ENCODE data around the gene AFF2. TPM values are rescaled to one million over a fixed set of nuclear protein-coding genes. Genes with fewer than 3 reads are reported as not detected.
"Not testable (repeated sequence)": the region's sequence is repeated elsewhere in the genome, so short reads cannot be mapped to it uniquely, and the experiment has no call there.

Gene AFF2
- total and polyA plus RNA-seq, 4 donors, result 1.2 to 13.0 (median 3.9) TPM

DNA sequence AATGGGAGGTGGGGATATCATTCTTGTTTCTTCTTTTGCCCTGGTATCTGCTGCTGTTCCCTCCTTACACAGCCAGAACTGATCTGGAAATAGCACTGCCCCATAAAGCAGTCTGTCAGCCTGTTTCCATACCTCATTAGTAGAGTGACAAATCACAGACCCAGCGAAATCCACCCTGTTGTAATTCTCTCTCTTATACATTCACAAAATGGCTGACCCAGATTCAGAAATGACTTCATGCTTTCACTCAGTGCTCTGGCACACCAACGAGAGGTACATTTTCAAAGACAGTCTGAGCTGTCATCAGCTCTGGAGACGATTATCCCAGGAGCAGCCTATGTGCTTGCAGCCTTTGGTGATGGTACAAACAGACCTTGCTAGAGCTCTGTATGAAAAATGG, 164.6 kb downstream of the AFF2 start:
- TF ChIP-seq, protein P1, sequence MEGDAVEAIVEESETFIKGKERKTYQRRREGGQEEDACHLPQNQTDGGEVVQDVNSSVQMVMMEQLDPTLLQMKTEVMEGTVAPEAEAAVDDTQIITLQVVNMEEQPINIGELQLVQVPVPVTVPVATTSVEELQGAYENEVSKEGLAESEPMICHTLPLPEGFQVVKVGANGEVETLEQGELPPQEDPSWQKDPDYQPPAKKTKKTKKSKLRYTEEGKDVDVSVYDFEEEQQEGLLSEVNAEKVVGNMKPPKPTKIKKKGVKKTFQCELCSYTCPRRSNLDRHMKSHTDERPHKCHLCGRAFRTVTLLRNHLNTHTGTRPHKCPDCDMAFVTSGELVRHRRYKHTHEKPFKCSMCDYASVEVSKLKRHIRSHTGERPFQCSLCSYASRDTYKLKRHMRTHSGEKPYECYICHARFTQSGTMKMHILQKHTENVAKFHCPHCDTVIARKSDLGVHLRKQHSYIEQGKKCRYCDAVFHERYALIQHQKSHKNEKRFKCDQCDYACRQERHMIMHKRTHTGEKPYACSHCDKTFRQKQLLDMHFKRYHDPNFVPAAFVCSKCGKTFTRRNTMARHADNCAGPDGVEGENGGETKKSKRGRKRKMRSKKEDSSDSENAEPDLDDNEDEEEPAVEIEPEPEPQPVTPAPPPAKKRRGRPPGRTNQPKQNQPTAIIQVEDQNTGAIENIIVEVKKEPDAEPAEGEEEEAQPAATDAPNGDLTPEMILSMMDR (IDR thresholded peaks at IDR 0.05; ENCODE audit: control extremely low read depth, extremely low read depth), result no peak
- WGBS, 2 donors, result 64 to 98% methylated on average over 3 of the region's 3 CpGs
- ATAC-seq (ENCODE audit: insufficient read depth, low FRiP score), result no peak
- H3K27me3 ChIP-seq (ENCODE audit: control insufficient read depth in 3 of 3, insufficient read depth in 3 of 3, low read length in 2 of 3), result no peaks in the 10 kb centered on the region
- no peak overlapping the region for H3K27ac ChIP-seq (ENCODE audit: low read depth in 1 of 2, low read length in 1 of 2)
- H3K9ac ChIP-seq (ENCODE audit: insufficient read depth in 1 of 2, low read length in 2 of 2), result no peak overlapping the region
- H3K9me3 ChIP-seq (ENCODE audit: control insufficient read depth in 4 of 4, insufficient read depth in 3 of 4, low read length in 3 of 4), result peaks cover 0 to 7% (median 3%) of the 10 kb centered on the region in 4 donors
- DNase-seq, result no peak
- no peak overlapping the region for H3K4me3 ChIP-seq
- no peaks in the 10 kb centered on the region for H3K36me3 ChIP-seq (ENCODE audit: control insufficient read depth in 4 of 4, insufficient read depth in 4 of 4, low read length in 4 of 4)
- no peaks in the 10 kb centered on the region for H3K4me1 ChIP-seq (ENCODE audit: control insufficient read depth in 5 of 5, insufficient read depth in 5 of 5, low read length in 5 of 5)

DNA sequence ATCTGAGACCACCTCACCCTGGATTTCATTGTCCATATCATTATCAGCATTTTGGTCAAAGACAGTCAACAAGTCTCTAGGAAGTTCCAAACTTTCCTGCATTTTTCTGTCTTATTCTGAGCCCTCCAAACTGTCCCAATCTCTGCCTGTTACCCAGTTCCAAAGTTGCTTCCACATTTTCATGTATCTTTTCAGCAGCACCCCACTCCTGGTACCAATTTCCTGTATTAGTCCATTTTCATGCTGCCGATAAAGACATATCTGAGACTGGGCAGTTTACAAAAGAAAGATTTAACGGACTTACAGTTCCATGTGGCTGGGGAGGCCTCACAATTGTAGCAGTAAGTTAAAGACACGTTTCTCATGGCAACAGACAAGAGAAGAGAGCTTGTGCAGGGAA, 168.8 kb downstream of the AFF2 start:
- H3K27me3 ChIP-seq (ENCODE audit: control insufficient read depth in 3 of 3, insufficient read depth in 3 of 3, low read length in 2 of 3); H3K4me3 ChIP-seq; DNase-seq; H3K9ac ChIP-seq (ENCODE audit: insufficient read depth in 1 of 2, low read length in 2 of 2); H3K4me1 ChIP-seq (ENCODE audit: control insufficient read depth in 5 of 5, insufficient read depth in 5 of 5, low read length in 5 of 5); H3K9me3 ChIP-seq (ENCODE audit: control insufficient read depth in 4 of 4, insufficient read depth in 3 of 4, low read length in 3 of 4); ATAC-seq (ENCODE audit: insufficient read depth, low FRiP score); H3K27ac ChIP-seq (ENCODE audit: low read depth in 1 of 2, low read length in 1 of 2); H3K36me3 ChIP-seq (ENCODE audit: control insufficient read depth in 4 of 4, insufficient read depth in 4 of 4, low read length in 4 of 4): not testable (repeated sequence)
- WGBS, 2 donors, result 75 to 93% methylated on average over 3 of the region's 3 CpGs

DNA sequence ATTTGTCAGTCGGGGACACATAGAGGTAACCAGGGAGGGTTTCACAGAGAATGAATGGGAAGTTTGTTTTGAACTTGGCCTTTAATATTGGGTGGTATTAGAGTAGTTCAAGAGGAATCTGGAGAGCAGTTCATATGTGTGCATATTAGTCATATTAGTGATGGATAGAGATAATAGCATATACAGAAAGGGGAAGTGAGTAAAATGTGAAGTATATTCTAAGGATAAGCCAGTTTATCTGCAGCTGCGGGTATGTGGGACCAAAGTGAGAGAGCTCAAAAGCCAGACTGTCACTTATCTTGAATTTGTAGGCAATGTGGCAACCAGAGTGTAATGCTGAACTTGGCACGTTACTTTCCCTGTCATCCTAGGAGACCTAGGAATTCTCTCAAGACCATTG, 169.9 kb downstream of the AFF2 start:
- 77 to 83% methylated on average over 3 of the region's 3 CpGs for WGBS, 2 donors
- peaks cover 0 to 7% (median 3%) of the 10 kb centered on the region in 4 donors for H3K9me3 ChIP-seq (ENCODE audit: control insufficient read depth in 4 of 4, insufficient read depth in 3 of 4, low read length in 3 of 4)
- no peaks in the 10 kb centered on the region for H3K36me3 ChIP-seq (ENCODE audit: control insufficient read depth in 4 of 4, insufficient read depth in 4 of 4, low read length in 4 of 4)
- H3K27me3 ChIP-seq (ENCODE audit: control insufficient read depth in 3 of 3, insufficient read depth in 3 of 3, low read length in 2 of 3), result no peaks in the 10 kb centered on the region
- H3K9ac ChIP-seq (ENCODE audit: insufficient read depth in 1 of 2, low read length in 2 of 2), result no peak overlapping the region
- ATAC-seq (ENCODE audit: insufficient read depth, low FRiP score) (no peak), DNase-seq (no peak)
- no peaks in the 10 kb centered on the region for H3K4me1 ChIP-seq (ENCODE audit: control insufficient read depth in 5 of 5, insufficient read depth in 5 of 5, low read length in 5 of 5)
- H3K4me3 ChIP-seq, result no peak overlapping the region
- H3K27ac ChIP-seq (ENCODE audit: low read depth in 1 of 2, low read length in 1 of 2), result no peak overlapping the region
- TF ChIP-seq, protein P1 (IDR thresholded peaks at IDR 0.05; ENCODE audit: control extremely low read depth, extremely low read depth), result no peak

DNA sequence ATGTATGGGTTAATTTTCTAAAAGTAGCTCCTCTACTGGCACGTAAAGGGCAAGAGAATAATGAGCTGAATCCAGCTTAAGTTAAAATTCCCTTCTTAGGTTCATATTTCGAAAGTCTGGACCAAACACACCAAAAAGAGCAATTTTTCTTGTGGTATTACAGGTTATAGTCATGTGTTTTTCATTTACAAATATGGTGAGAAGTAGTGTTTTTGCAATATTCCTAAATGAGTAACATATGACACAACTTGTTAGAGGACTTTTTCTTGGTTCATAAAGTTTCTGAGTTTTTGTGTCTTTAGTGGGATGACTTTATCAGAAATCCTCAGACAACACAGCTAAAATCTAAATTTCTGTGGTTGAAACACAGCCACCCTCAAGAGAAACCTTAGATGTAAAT, 172.1 kb downstream of the AFF2 start:
- H3K27me3 ChIP-seq (ENCODE audit: control insufficient read depth in 3 of 3, insufficient read depth in 3 of 3, low read length in 2 of 3), result no peaks in the 10 kb centered on the region
- no peak overlapping the region for H3K9ac ChIP-seq (ENCODE audit: insufficient read depth in 1 of 2, low read length in 2 of 2)
- WGBS, 2 donors, result 52 to 79% methylated on average over 2 of the region's 2 CpGs
- no peaks in the 10 kb centered on the region for H3K4me1 ChIP-seq (ENCODE audit: control insufficient read depth in 5 of 5, insufficient read depth in 5 of 5, low read length in 5 of 5)
- no peak for DNase-seq
- no peak for ATAC-seq (ENCODE audit: insufficient read depth, low FRiP score)
- H3K36me3 ChIP-seq (ENCODE audit: control insufficient read depth in 4 of 4, insufficient read depth in 4 of 4, low read length in 4 of 4), result no peaks in the 10 kb centered on the region
- TF ChIP-seq, protein P1 (IDR thresholded peaks at IDR 0.05; ENCODE audit: control extremely low read depth, extremely low read depth), result no peak
- no peak overlapping the region for H3K4me3 ChIP-seq
- no peak overlapping the region for H3K27ac ChIP-seq (ENCODE audit: low read depth in 1 of 2, low read length in 1 of 2)
- peaks cover 0 to 7% (median 2%) of the 10 kb centered on the region in 4 donors for H3K9me3 ChIP-seq (ENCODE audit: control insufficient read depth in 4 of 4, insufficient read depth in 3 of 4, low read length in 3 of 4)
